Lower leg skin (tissue), 3 donors: Measurements from ENCODE around the gene TCF7L1.

Source experiments
- CTCF ChIP-seq, 3 donors: fragments of 450-650 bp; IDR thresholded peaks; one replicate each; pipeline ENCODE4 v1.5.1; 2016; ENCODE audit warnings: antibody characterized with exemption in 3 of 3, mild to moderate bottlenecking in 3 of 3, moderate library complexity in 2 of 3
- POLR2A ChIP-seq, 2 donors: fragments of 450-650 bp; IDR thresholded peaks; one replicate each; pipeline ENCODE4 v1.6.1; 2016 to 2017; ENCODE audit warnings: antibody characterized with exemption in 2 of 2, mild to moderate bottlenecking in 1 of 2, moderate library complexity in 1 of 2

DNA sequence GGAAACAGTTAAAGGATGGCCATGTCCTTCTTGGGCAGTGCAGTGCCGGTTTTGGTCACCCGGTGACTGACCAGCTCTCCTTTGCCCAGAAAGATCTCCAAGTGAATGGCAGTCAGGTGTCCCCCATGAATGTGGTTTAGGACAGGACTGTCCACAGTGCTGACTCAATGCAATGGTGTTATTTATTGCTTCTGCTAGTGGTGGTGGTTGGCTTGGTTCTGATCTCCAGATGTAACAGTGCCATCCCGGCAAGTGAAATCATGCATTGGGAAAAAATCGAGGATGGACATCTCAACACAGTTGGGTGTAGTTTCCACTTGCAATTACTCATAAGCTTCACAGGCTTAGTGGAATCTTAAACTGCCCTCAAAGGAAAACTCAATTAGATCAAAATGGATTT lies 112.7 kb downstream of the TCF7L1 start:
- TF ChIP-seq CTCF (IDR thresholded peaks at IDR 0.05) (no peak), POLR2A (IDR thresholded peaks at IDR 0.05) (no peak)
